Measurements from ENCODE around the gene CNOT11.

GRCh38 chr2:101231937-101232730 is 20.6 kb upstream of the CNOT11 start:
- TF ChIP-seq CTCF (optimal IDR thresholded peaks at IDR 0.05 in 1 of 3, IDR thresholded peaks at IDR 0.05 in 1 of 3, conservative IDR thresholded peaks at IDR 0.05 in 1 of 3; ENCODE audit: extremely low read depth in 1 of 3, insufficient read depth in 2 of 3, low read length in 3 of 3): no peak
- TF ChIP-seq EZH2 (IDR thresholded peaks at IDR 0.05; ENCODE audit: low read length): no peak

Measured in keratinocyte (primary cell).